ENCODE measurements around the gene TMEM178B.

TMEM178B gene

DNA sequence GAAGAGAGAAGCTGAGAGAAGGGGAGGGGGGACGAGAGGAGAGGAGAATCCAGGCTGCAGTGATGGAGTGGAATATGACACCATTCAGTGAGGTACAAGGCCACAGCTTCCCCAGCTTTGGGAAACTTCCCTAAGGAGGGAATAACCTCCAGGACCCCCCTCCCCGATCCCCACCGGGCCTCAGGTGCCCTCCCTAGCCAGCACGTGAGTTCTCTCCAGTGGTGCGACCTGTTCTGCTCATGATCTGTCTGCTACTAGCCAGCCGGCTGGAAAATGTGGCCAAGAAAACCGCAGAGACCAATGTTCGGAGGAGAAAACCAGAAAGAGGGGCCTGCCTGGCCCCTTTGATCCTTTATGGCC, 437.4 kb downstream of the TMEM178B start:
- in situ Hi-C loops (cut with MboI; ENCODE audit: low sequenced_read_pairs) = no loop called here

DNA sequence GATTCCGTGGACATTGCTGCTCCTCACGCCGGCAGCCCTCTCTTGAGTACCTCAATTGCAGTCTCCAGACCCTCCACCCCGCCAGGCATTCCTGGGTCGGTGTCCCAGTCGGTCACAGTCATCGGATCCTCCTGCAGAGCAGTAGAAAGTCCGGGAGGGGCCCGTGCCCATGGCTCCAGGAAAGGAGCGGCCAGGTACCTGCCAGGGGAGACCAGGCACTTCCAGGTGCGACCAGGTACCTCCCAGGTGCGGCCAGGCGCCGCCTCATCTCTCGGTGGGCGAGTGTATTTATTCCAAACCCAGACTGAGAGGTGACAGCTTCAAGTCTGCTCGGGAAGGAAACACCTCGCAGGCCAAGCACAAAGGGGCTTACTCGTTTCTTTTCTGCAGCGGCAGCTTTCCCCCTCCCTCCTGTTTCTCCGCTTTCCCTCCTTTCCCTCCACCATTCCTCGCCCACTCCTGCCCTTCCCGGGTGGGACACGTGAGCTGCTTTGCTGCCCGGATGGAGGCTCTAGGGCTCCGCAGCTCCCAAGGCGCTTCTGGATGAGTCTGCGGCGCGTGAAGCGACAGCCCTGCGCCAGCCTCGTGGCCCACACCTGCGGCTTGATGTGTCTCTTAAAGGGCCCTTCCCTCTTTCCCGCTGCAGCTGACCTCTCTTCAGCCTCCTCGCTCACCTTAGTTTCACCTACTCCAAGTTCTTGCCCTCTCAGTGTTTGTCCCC, 438.0 kb downstream of the TMEM178B start:
- in situ Hi-C loops (cut with MboI; ENCODE audit: low sequenced_read_pairs) = no loop called here

DNA sequence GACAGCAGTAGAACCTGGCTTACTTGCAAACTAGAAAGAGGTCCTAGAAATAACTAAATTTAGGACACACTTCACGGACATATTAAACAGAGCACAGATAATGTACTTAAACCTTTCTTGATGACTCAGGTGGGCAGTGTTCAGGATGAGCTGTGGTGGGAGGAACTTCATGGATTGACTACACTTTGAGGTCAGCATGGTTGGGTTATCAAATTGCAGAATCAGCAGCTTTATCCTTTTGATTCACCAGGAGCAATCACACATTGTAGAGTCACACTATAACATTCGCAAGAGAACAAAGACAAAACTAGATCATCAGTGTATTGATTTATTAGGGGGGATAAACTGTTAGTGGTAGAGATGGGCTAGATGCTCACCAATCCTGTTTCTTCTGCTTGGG, 438.7 kb downstream of the TMEM178B start:
- in situ Hi-C loops (cut with MboI; ENCODE audit: low sequenced_read_pairs) = no loop called here

DNA sequence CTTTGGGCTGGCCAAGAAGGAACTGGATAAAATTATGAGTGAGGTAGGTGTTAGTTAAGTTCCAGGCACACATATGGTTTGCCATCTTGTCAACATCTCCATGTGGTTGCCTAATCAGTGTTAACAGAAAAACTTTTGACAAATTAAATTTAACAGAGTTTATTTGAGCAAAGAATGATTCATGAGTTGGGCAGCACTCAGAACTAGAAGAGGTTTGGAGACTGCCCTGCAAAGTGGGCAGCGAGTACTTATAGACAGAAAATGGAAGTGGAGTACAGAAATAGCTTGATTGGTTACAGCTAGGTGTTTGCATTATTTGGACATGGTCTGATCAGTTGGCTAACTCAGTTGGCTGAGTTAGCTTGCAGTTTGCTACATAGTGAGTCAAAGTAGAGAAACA, 439.9 kb downstream of the TMEM178B start:
- in situ Hi-C loops (cut with MboI; ENCODE audit: low sequenced_read_pairs) = no loop called here

DNA sequence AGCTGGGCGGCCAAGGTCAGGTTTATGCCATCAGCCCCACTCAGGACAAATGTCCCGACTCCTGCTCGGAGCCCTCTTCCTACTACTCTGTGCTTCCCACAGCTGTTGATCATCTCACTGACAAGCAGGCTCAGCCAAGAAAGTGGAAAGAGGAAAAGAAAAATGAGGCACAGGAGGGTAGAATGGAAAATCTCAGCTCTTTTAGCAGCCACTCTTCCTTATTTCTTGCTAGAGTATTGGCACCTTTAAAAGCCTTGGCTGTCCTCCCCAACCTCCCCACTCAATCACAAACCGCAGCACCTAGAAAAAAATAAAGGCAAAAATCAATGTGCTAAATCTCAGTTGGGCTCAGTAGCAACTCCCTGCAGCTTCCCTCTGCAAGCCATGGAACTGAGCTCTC, 442.1 kb downstream of the TMEM178B start:
- in situ Hi-C loops (cut with MboI; ENCODE audit: low sequenced_read_pairs) = no loop called here

DNA sequence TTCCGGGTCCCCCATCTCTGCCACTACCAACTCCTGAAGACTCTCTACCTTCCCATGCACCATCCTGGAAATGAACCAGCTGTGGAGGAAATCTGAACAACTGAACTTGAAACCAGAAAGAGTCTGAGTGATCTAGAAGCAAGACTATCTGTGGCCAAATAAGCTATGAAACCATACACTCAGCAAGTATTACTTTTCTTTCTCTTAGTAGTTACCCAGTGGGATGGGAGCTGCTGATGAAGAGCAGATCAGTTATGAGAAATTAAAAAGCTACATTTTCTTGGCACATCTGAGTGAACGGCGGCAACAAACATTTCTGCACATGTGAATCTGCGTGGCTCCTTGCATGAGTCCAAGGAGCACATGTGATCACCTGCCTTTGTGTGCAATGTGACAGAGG, 445.8 kb downstream of the TMEM178B start:
- in situ Hi-C loops (cut with MboI; ENCODE audit: low sequenced_read_pairs) = no loop called here

DNA sequence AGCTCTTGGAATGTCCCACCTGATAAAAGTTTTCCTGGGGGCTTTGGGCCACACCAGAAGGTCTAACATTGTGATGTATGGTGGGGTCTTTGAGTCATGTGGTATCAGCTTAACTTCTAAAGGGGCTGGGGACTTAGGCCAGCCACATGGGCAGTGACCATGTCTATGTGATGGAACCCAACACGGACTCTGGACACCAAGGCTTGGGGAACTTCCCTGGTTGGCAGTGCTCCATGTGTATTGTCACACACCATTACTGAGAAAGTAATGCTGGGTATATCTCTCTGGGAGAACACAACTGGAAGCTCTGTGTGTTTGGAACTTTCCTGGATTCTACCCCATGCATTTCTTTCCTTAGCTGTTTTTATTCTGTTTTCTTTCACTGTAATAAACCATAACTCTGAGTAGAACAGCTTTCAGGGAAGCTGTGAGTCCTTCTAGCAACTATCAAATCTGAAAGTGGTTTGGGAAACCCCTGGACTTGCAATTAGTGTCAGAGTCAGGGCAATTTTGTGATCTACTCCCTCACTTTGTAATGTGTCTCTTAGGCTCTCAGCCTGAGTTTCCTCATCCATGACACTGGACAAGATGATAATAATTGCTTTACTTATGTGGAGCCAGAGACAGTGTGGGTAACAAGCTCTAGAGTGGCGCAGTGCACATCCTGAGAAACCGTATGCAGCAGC, 448.9 kb downstream of the TMEM178B start:
- in situ Hi-C loops (cut with MboI; ENCODE audit: low sequenced_read_pairs) = no loop called here

DNA sequence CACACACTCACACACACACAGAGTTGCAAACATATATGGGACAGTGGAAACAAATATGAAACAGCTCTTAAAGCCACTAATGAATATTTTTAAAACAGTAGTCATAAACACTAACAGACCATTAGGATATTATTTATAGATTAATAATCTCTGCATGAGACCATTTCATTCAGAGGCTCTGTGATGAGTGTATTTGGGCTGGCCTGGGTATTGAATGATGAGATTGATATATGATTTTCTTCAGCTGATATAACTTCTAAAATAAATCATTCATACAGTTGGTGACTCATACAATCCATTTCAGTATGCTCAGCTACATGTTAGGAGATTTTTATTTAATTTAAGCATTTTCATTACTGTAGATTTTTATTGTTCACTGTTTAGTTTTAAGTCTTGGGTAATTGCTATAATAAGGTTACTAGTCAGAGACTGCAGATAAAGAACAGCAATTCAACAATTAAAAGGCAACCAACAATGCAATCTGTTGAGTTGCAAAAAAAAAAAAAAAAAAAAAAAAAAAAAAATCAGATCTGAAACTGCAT, 452.2 kb downstream of the TMEM178B start:
- in situ Hi-C loops (cut with MboI; ENCODE audit: low sequenced_read_pairs) = loop anchor here (25.0 kb wide), 1 partner anchor 1014 kb away; no protein-coding TSS in a partner anchor

DNA sequence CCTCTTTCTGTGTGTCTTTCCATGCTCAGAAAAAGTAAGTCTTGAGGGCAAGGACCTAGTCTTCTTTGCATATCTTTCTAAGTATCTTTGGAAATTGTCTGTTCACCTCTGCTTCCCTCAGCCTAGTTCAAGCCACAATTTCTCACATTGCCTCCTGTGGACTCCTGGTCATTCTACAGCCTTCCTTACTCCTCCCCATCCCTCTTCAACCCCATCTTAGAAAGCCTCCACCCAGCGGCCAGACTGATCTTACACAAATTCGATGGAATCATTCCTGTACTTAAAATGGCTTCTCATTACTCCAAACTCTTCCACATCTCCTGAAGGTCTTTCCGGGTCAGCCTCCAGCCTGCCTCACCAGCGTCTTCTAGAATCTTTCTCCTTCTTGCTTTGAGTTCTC, 453.2 kb downstream of the TMEM178B start:
- in situ Hi-C loops (cut with MboI; ENCODE audit: low sequenced_read_pairs) = loop anchor here (25.0 kb wide), 1 partner anchor 1015 kb away; no protein-coding TSS in a partner anchor

DNA sequence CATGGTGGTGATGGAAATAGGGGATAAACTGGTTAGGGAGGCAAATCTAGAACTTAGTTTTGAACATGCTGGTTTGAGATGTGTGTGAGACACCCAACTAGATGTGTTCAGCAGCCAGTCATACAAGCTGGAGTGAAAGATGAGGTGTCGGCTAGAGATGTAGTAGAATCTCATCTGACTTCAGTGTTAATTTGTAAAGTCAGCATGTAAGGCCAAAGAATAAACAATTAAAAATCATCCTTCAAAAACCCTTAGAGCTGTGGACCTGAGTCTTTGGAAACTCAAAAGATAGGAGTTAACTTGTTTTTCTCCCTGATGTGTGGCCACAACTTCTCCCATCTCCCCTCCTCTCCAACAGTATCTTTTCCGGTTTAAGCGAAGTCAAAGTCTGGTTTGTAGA, 454.5 kb downstream of the TMEM178B start:
- in situ Hi-C loops (cut with MboI; ENCODE audit: low sequenced_read_pairs) = loop anchor here (25.0 kb wide), 1 partner anchor 1016 kb away; no protein-coding TSS in a partner anchor
